ENCODE data around the gene TANC1. TPM values are rescaled to one million over a fixed set of nuclear protein-coding genes. Genes with fewer than 3 reads are reported as not detected.

TANC1 gene
- total RNA-seq, 1 experiment from 2014 or later, result 2.5 TPM

- no peaks in the 10 kb centered on the region for H3K79me1 ChIP-seq (ENCODE audit: insufficient read depth, low read depth, low read length, poor library complexity, severe bottlenecking)
- no peak overlapping the region for H2BK5ac ChIP-seq (ENCODE audit: insufficient read length, low read length)
- H3K18ac ChIP-seq (ENCODE audit: insufficient read length, low read depth, low read length), result no peak overlapping the region
- no peak overlapping the region for H3K4ac ChIP-seq (ENCODE audit: low read depth, low read length)
- Mint-ChIP-seq H3K9me3 (no peaks in the 10 kb centered on the region), H3K27me3 (ENCODE audit: low read depth) (no peaks in the 10 kb centered on the region), H3K36me3 (ENCODE audit: insufficient read depth in 1 of 3, low read depth in 3 of 3) (no peaks in the 10 kb centered on the region), H3K4me1 (peaks cover 3 to 11% of the 10 kb centered on the region in 2 experiments), H3K4me3 (no peak overlapping the region), H3K27ac (peak overlapping the region in 1 of 3 experiments; percentile 25; a peak in 1 of 7 replicates)
- no peak overlapping the region for H3K4me2 ChIP-seq (ENCODE audit: insufficient read depth, insufficient read length, low read length)
- H3K79me2 ChIP-seq (ENCODE audit: insufficient read depth, low read length), result no peaks in the 10 kb centered on the region
- H4K20me1 ChIP-seq (ENCODE audit: control insufficient read depth, insufficient read depth, insufficient read length), result no peaks in the 10 kb centered on the region
- no peak overlapping the region for H2BK20ac ChIP-seq (ENCODE audit: low read depth, low read length, poor library complexity, severe bottlenecking)
- H2BK15ac ChIP-seq (ENCODE audit: low read depth, low read length), result no peak overlapping the region
- no peak overlapping the region for H3K14ac ChIP-seq (ENCODE audit: insufficient read depth, low read length)
- H3K56ac ChIP-seq (ENCODE audit: insufficient read length, low read depth, low read length), result no peak overlapping the region
- no peak overlapping the region for H3K23ac ChIP-seq (ENCODE audit: insufficient read length, low read depth, low read length)
- DNase-seq, result no peak
- H2AK5ac ChIP-seq (ENCODE audit: insufficient read length, low read length), result no peak overlapping the region
- no peak overlapping the region for H3T11ph ChIP-seq (ENCODE audit: low read length)
- no peaks in the 10 kb centered on the region for H3K4me1 ChIP-seq (ENCODE audit: insufficient read depth, low read length)
- H4K91ac ChIP-seq (ENCODE audit: insufficient read length, low read depth, low read length), result no peak overlapping the region
- no peak overlapping the region for H2BK12ac ChIP-seq (ENCODE audit: insufficient read length, low read depth, low read length)
- TF ChIP-seq CTCF (conservative IDR thresholded peaks at IDR 0.05), result no peak
- H3K27ac ChIP-seq (ENCODE audit: insufficient read length, low read depth, low read length), result no peak overlapping the region
- no peak overlapping the region for H2AFZ ChIP-seq (ENCODE audit: low read length)
- no peak overlapping the region for H4K8ac ChIP-seq (replicated peaks; ENCODE audit: insufficient read length, low read depth, low read length)
- WGBS (ENCODE audit: extremely low coverage, insufficient read length, low lambda C conversion rate), result no CpG with 5 or more reads among the region's 6 CpGs
- no peak overlapping the region for H3K9ac ChIP-seq (ENCODE audit: extremely low read depth, insufficient read length, low read length)
- H3K9me3 ChIP-seq (ENCODE audit: control insufficient read depth, low read depth, low read length), result no peaks in the 10 kb centered on the region
- no peak overlapping the region for H2BK120ac ChIP-seq (ENCODE audit: low read depth, low read length, poor library complexity, severe bottlenecking)
- no peaks in the 10 kb centered on the region for H3K23me2 ChIP-seq (ENCODE audit: insufficient read length, low read depth, low read length, poor library complexity, severe bottlenecking)
- H4K5ac ChIP-seq (ENCODE audit: insufficient read length, low read depth, low read length), result no peak overlapping the region
- no peaks in the 10 kb centered on the region for H3K27me3 ChIP-seq (ENCODE audit: insufficient read depth, low read length)
These were observed 161.9 kb downstream of the TANC1 start for GRCh38 chr2:159130302-159130701.
